Measurements from ENCODE around the gene MEGF6.

MEGF6 gene

GRCh38 chr1:3480369-3480719, 131.0 kb downstream of the MEGF6 start:
- no peak for TF ChIP-seq CTCF (conservative IDR thresholded peaks at IDR 0.05; ENCODE audit: low read depth, low read length)
- no peak for DNase-seq (ENCODE audit: low read depth)
- H3K4me3 ChIP-seq (ENCODE audit: low read depth, low read length): no peak overlapping the region

GRCh38 chr1:3479511-3480368, 131.6 kb downstream of the MEGF6 start:
- no peak for TF ChIP-seq CTCF (conservative IDR thresholded peaks at IDR 0.05; ENCODE audit: low read depth, low read length)
- DNase-seq (ENCODE audit: low read depth): no peak
- H3K4me3 ChIP-seq (ENCODE audit: low read depth, low read length): no peak overlapping the region

GRCh38 chr1:3478187-3478586, 133.1 kb downstream of the MEGF6 start:
- DNase-seq (ENCODE audit: low read depth): no peak
- no peak for TF ChIP-seq CTCF (conservative IDR thresholded peaks at IDR 0.05; ENCODE audit: low read depth, low read length)
- H3K4me3 ChIP-seq (ENCODE audit: low read depth, low read length): no peak overlapping the region

- no peak for DNase-seq (ENCODE audit: low read depth)
- no peak overlapping the region for H3K4me3 ChIP-seq (ENCODE audit: low read depth, low read length)
- no peak for TF ChIP-seq CTCF (conservative IDR thresholded peaks at IDR 0.05; ENCODE audit: low read depth, low read length)
Measured at GRCh38 chr1:3477241-3477995, 133.9 kb downstream of the MEGF6 start.

- no peak for TF ChIP-seq CTCF (conservative IDR thresholded peaks at IDR 0.05; ENCODE audit: low read depth, low read length)
- no peak for DNase-seq (ENCODE audit: low read depth)
- no peak overlapping the region for H3K4me3 ChIP-seq (ENCODE audit: low read depth, low read length)
Measured at GRCh38 chr1:3476666-3477065, 134.6 kb downstream of the MEGF6 start.

- TF ChIP-seq CTCF (conservative IDR thresholded peaks at IDR 0.05; ENCODE audit: low read depth, low read length): no peak
- H3K4me3 ChIP-seq (ENCODE audit: low read depth, low read length): no peak overlapping the region
Measured at GRCh38 chr1:3475839-3476573, 135.3 kb downstream of the MEGF6 start.

More at GRCh38 chr1:3475839-3476573, 135.3 kb downstream of the MEGF6 start:
- DNase-seq (ENCODE audit: low read depth): no peak
